Esophagus muscularis mucosa (tissue), 4 donors: ENCODE measurements around the gene DNAJB1. TPM values are rescaled to one million over a fixed set of nuclear protein-coding genes. Genes with fewer than 3 reads are reported as not detected.

Experiments
- DNase-seq: peaks from one replicate; pipeline ENCODE4 v3.0.0-alpha.2; 2017; ENCODE audit errors: extremely low spot score
- H3K27ac ChIP-seq, 4 donors: fragments of 200-600 bp; sonication (generic); replicated peaks in 1 of 4; 1 replicate in 3 of 4; 2 replicates in 1 of 4; pipeline ENCODE4 v1.5.1; 2016 to 2019; ENCODE audit warnings: mild to moderate bottlenecking in 1 of 4
- H3K27me3 ChIP-seq, 4 donors: fragments of 200-600 bp; sonication (generic); one replicate each; pipeline versions ENCODE4 v1.5.1 to v1.6.0; 2016 to 2019
- H3K36me3 ChIP-seq, 4 donors: fragments of 200-600 bp; sonication (generic); one replicate each; pipeline ENCODE4 v1.5.1; 2016 to 2019
- H3K4me1 ChIP-seq, 4 donors: fragments of 200-600 bp; sonication (generic); one replicate each; pipeline ENCODE4 v1.5.1; 2016 to 2019
- H3K4me3 ChIP-seq, 4 donors: fragments of 200-600 bp; sonication (generic); 1 replicate in 2 of 4; 2 replicates in 2 of 4; pipeline ENCODE4 v1.5.1; 2016 to 2019; ENCODE audit warnings: mild to moderate bottlenecking in 4 of 4, moderate library complexity in 1 of 4
- H3K9me3 ChIP-seq, 4 donors: fragments of 200-600 bp; sonication (generic); 1 replicate in 3 of 4; 2 replicates in 1 of 4; pipeline ENCODE4 v1.5.1; 2016 to 2019
- EP300 ChIP-seq: sonication (generic); formaldehyde crosslinking; IDR thresholded peaks from one replicate; pipeline ENCODE4 v1.6.1; 2017; ENCODE audit warnings: antibody characterized with exemption
- POLR2A ChIP-seq: fragments of 450-650 bp; IDR thresholded peaks from one replicate; pipeline ENCODE4 v1.6.1; 2017; ENCODE audit warnings: antibody characterized with exemption, moderate library complexity, mild to moderate bottlenecking, low read depth
- POLR2AphosphoS5 ChIP-seq, 2 donors: sonication (generic); formaldehyde crosslinking; IDR thresholded peaks; one replicate each; pipeline ENCODE4 v1.6.1; 2017; ENCODE audit warnings: antibody characterized with exemption in 2 of 2
- WGBS: methylation state at CpG from one replicate; pipeline ENCODE4 v1.1.5; 2018; 5-methylcytosine and 5-hydroxymethylcytosine counted together
- intact Hi-C: fragments of 100-400 bp; cut with DNase I; formaldehyde crosslinking; loops from one replicate; pipeline ENCODE4 v1.15.1; 2023
- total RNA-seq, 4 donors: library from RNA; depleted of rRNA; stranded (reverse); fragments of >200 nt; gene quantifications; one replicate each; pipeline versions ENCODE4 v1.1.0 to v1.2.1, GENCODE V29; 2016
- TF ChIP-seq, protein P1 (sequence below), 3 experiments: fragments of 200-600 bp in 2 of 3; fragments of 450-650 bp in 1 of 3; sonication (generic) in 2 of 3; IDR thresholded peaks; one replicate each; pipeline ENCODE4 v1.5.1; 2017 to 2019; ENCODE audit warnings: antibody characterized with exemption in 3 of 3, mild to moderate bottlenecking in 2 of 3, moderate library complexity in 1 of 3

DNAJB1 gene
- total RNA-seq, 4 donors from 2014 or later = 50.3 to 102 (median 86.3) TPM

DNA sequence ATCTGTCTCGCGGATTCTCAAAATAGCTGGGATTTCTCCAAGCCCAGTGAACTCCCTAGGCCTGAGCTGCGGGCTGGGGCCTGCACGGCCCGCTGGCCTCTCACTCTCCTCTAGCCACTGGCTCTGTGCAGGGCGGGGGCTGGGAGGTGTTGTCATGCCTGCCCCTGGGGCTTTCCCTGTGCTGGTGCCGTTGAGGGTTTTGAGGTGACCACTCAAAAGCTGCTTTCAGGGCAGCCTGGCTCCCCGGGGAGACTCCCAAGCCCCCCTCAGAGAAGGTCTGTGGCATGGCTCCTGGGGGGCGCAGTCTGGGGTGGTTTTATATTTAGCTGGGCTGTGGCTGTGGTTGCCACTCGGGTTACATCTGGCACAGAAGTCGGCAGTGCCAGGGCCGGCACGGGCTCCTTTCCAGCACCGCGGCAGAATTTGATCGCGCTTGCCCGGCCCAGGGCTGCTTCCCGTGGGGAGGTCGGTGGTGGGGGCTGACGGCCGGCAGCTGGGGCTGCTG is 43.7 kb upstream of the DNAJB1 start:
- WGBS = 46% methylated on average over 5 of the region's 22 CpGs
- Histone ChIP-seq H3K27ac (peak overlapping the region; percentile 16 to 69 (median 36)), H3K4me1 (peaks cover 30 to 44% (median 36%) of the 10 kb centered on the region in 4 donors), H3K36me3 (peaks cover 8 to 39% (median 28%) of the 10 kb centered on the region in 4 donors), H3K9me3 (no peaks in the 10 kb centered on the region), H3K4me3 (no peak overlapping the region), H3K27me3 (no peaks in the 10 kb centered on the region)
- intact Hi-C loops = no loop called here
- TF ChIP-seq, protein P1, sequence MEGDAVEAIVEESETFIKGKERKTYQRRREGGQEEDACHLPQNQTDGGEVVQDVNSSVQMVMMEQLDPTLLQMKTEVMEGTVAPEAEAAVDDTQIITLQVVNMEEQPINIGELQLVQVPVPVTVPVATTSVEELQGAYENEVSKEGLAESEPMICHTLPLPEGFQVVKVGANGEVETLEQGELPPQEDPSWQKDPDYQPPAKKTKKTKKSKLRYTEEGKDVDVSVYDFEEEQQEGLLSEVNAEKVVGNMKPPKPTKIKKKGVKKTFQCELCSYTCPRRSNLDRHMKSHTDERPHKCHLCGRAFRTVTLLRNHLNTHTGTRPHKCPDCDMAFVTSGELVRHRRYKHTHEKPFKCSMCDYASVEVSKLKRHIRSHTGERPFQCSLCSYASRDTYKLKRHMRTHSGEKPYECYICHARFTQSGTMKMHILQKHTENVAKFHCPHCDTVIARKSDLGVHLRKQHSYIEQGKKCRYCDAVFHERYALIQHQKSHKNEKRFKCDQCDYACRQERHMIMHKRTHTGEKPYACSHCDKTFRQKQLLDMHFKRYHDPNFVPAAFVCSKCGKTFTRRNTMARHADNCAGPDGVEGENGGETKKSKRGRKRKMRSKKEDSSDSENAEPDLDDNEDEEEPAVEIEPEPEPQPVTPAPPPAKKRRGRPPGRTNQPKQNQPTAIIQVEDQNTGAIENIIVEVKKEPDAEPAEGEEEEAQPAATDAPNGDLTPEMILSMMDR (IDR thresholded peaks at IDR 0.05) = no peak
- no peak for TF ChIP-seq POLR2A
- TF ChIP-seq EP300 = no peak
- TF ChIP-seq POLR2AphosphoS5 (IDR thresholded peaks at IDR 0.05) = no peak
- DNase-seq = no peak

DNA sequence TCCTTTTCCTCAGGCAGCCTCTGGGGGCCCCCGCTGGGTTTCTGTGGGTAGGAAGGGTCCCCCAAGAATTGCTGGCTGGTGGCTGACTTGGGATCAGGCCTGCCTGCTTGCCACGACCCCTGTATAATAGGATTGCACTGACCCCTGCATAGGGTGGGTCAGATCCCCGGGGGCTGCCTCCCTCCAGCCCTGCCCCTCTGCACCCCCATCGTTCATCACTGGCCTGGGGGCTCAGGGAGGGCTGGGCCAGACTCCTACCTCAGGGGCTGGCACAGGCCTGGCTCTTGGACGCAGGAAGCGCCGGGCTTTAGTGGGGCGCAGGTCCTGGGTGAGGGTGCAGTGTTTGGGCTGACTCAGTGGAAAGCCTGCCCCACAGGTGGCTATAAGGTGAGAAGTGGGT is 43.1 kb upstream of the DNAJB1 start:
- 82% methylated on average over 6 of the region's 8 CpGs for WGBS
- TF ChIP-seq POLR2A (no peak), EP300 (no peak), POLR2AphosphoS5 (IDR thresholded peaks at IDR 0.05) (no peak)
- TF ChIP-seq, protein P1 (IDR thresholded peaks at IDR 0.05) = no peak
- no peaks in the 10 kb centered on the region for H3K27me3 ChIP-seq
- H3K36me3 ChIP-seq = peaks cover 8 to 33% (median 21%) of the 10 kb centered on the region in 4 donors
- H3K4me1 ChIP-seq = peaks cover 36 to 51% (median 42%) of the 10 kb centered on the region in 4 donors
- no peak overlapping the region for H3K4me3 ChIP-seq
- H3K9me3 ChIP-seq = no peaks in the 10 kb centered on the region
- intact Hi-C loops = no loop called here
- peak overlapping the region; percentile 16 to 69 (median 36) for H3K27ac ChIP-seq
- DNase-seq = no peak

DNA sequence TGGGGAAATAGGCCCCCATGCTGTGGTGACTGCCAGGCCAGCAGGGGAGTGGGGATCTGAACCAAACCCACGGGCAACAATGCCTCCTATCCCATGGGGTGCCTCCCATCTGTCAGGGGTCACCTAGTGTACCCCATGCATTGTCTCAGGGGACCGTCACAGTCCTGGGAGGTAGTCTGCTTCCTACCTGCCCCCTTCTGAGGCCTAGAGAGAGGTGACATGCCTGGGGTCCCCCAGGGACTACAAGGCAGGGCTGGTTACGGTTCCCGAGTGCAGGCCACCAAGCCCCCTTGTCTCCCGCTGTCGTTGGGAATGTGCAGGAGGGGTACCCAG is 42.5 kb upstream of the DNAJB1 start:
- no CpG with 5 or more reads among the region's 6 CpGs for WGBS
- TF ChIP-seq, protein P1 (IDR thresholded peaks at IDR 0.05) = no peak
- TF ChIP-seq POLR2A (no peak), EP300 (no peak), POLR2AphosphoS5 (IDR thresholded peaks at IDR 0.05) (no peak)
- intact Hi-C loops = no loop called here

GRCh38 chr19:14559916-14560775 is 41.9 kb upstream of the DNAJB1 start:
- Histone ChIP-seq H3K27me3 (no peaks in the 10 kb centered on the region), H3K9me3 (no peaks in the 10 kb centered on the region), H3K27ac (peak overlapping the region; percentile 29 to 69 (median 40)), H3K4me3 (no peak overlapping the region), H3K36me3 (peaks cover 4 to 22% (median 11%) of the 10 kb centered on the region in 4 donors), H3K4me1 (peaks cover 37 to 52% (median 46%) of the 10 kb centered on the region in 4 donors)
- no peak for TF ChIP-seq POLR2AphosphoS5 (IDR thresholded peaks at IDR 0.05)
- TF ChIP-seq POLR2A = no peak
- TF ChIP-seq, protein P1 (IDR thresholded peaks at IDR 0.05) = no peak
- no peak for TF ChIP-seq EP300
- intact Hi-C loops = no loop called here
- no peak for DNase-seq
- 82% methylated on average over 24 of the region's 28 CpGs for WGBS

More for the DNA sequence above, 42.5 kb upstream of the DNAJB1 start:
- Histone ChIP-seq H3K27ac (peak overlapping the region; percentile 29 to 69 (median 40)), H3K4me1 (peaks cover 37 to 52% (median 46%) of the 10 kb centered on the region in 4 donors), H3K9me3 (no peaks in the 10 kb centered on the region), H3K36me3 (peaks cover 8 to 28% (median 16%) of the 10 kb centered on the region in 4 donors), H3K27me3 (no peaks in the 10 kb centered on the region), H3K4me3 (no peak overlapping the region)
- DNase-seq = no peak
